Thoracic aorta (tissue), 2 donors: ENCODE data around the gene PARD6B. TPM values are rescaled to one million over a fixed set of nuclear protein-coding genes. Genes with fewer than 3 reads are reported as not detected.

Source experiments
- ATAC-seq: fragments of 150-250 bp; one replicate; pipeline ENCODE4 v1.8.0; 2017; ENCODE audit warnings: low read depth; ENCODE audit not compliant: insufficient number of reproducible peaks, low FRiP score
- DNase-seq: peaks from one replicate; pipeline ENCODE4 v3.0.0-alpha.2; 2020; ENCODE audit warnings: low spot score
- H3K27ac ChIP-seq, 2 donors: fragments of 200-600 bp; sonication (generic); 1 replicate in 1 of 2; 2 replicates in 1 of 2; pipeline ENCODE4 v1.5.1; 2016; ENCODE audit warnings: mild to moderate bottlenecking in 2 of 2, moderate library complexity in 2 of 2
- H3K27me3 ChIP-seq: fragments of 200-600 bp; sonication (generic); replicated peaks from 2 replicates; pipeline ENCODE4 v1.6.0; 2016; ENCODE audit warnings: mild to moderate bottlenecking; ENCODE audit not compliant: insufficient read depth
- H3K36me3 ChIP-seq: fragments of 200-600 bp; sonication (generic); one replicate; pipeline ENCODE4 v1.5.1; 2016
- H3K4me1 ChIP-seq, 2 donors: fragments of 200-600 bp; sonication (generic); 1 replicate in 1 of 2; 2 replicates in 1 of 2; pipeline versions ENCODE4 v1.5.1 to v1.6.0; 2016; ENCODE audit warnings: low read depth in 2 of 2, mild to moderate bottlenecking in 1 of 2; ENCODE audit not compliant: control insufficient read depth in 1 of 2
- H3K4me3 ChIP-seq: fragments of 200-600 bp; sonication (generic); 2 replicates; pipeline ENCODE4 v1.5.1; 2016; ENCODE audit warnings: mild to moderate bottlenecking
- H3K9me3 ChIP-seq: fragments of 200-600 bp; sonication (generic); 2 replicates; pipeline ENCODE4 v1.5.1; 2016
- total RNA-seq, 2 donors: library from RNA; depleted of rRNA; stranded (reverse); fragments of >200 nt; gene quantifications; one replicate each; pipeline versions ENCODE4 v1.1.0 to v1.2.3, GENCODE V29; 2016
- TF ChIP-seq, protein P1 (sequence below): fragments of 200-600 bp; sonication (generic); IDR thresholded peaks from one replicate; pipeline ENCODE4 v1.5.1; 2019; ENCODE audit warnings: antibody characterized with exemption

Gene PARD6B, protein sequence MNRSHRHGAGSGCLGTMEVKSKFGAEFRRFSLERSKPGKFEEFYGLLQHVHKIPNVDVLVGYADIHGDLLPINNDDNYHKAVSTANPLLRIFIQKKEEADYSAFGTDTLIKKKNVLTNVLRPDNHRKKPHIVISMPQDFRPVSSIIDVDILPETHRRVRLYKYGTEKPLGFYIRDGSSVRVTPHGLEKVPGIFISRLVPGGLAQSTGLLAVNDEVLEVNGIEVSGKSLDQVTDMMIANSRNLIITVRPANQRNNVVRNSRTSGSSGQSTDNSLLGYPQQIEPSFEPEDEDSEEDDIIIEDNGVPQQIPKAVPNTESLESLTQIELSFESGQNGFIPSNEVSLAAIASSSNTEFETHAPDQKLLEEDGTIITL
- 10 to 100 TPM in 1 of 2 donors, 1 to 10 TPM in 1; 2.8 to 10.7 TPM for total RNA-seq

DNA sequence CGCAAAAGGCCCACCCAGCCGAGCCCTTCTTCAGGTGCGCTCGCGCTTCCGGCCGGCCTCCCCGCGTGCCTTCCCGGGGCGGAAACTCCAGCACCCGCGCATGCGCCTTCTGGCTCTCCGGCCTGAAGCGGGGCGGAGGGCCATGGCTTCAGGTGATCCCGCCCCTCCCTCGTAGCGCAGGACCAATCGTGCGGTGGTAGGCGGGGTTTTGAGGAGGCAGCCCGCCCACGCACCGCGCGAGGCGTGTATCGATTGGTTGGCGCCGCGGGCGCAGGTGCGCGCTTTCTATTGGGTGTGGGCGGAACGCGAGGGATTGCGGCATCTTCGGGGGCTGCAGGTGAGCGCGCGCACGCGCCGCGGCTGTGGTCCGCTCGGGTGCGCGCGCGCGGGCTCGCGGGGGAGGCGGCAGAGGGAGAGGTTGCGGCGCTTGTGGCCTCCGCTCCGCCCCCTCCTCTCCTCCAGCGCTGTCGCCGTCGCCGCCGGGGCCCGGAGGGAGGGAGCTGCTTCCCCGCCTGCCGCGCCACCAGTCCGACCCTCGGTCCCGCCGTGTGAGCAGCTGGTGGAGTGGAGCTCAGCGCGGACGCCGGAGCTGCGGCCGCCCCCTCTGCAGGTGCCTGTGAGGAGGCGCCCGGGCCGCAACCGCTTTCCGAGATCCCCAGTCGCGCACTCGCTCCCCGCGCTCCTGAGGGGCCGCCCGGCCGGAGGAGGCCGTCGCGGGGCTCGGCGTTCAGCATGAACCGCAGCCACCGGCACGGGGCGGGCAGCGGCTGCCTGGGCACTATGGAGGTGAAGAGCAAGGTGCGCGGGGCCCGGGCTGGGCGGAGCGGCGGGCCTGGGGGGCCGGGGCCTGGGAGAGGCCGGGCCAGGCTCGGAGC lies at the start of gene PARD6B:
Gene PARD6B, plus strand, starts transcription at position 526 of the 875 bp plus-strand sequence. Its CDS starts 207 bp downstream, at position 733.
- DNase-seq: peak; percentile 92
- no peaks in the 10 kb centered on the region for H3K36me3 ChIP-seq
- H3K4me3 ChIP-seq: peak within 1 kb of the TSS; percentile 91
- H3K9me3 ChIP-seq: no peaks in the 10 kb centered on the region
- peaks cover 9 to 25% of the 10 kb centered on the region in 2 donors for H3K4me1 ChIP-seq
- TF ChIP-seq, protein P1, sequence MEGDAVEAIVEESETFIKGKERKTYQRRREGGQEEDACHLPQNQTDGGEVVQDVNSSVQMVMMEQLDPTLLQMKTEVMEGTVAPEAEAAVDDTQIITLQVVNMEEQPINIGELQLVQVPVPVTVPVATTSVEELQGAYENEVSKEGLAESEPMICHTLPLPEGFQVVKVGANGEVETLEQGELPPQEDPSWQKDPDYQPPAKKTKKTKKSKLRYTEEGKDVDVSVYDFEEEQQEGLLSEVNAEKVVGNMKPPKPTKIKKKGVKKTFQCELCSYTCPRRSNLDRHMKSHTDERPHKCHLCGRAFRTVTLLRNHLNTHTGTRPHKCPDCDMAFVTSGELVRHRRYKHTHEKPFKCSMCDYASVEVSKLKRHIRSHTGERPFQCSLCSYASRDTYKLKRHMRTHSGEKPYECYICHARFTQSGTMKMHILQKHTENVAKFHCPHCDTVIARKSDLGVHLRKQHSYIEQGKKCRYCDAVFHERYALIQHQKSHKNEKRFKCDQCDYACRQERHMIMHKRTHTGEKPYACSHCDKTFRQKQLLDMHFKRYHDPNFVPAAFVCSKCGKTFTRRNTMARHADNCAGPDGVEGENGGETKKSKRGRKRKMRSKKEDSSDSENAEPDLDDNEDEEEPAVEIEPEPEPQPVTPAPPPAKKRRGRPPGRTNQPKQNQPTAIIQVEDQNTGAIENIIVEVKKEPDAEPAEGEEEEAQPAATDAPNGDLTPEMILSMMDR: no peak
- ATAC-seq: peak; percentile 91
- H3K27ac ChIP-seq: peak within 1 kb of the TSS; percentile 74 to 78
- no peaks in the 10 kb centered on the region for H3K27me3 ChIP-seq

DNA sequence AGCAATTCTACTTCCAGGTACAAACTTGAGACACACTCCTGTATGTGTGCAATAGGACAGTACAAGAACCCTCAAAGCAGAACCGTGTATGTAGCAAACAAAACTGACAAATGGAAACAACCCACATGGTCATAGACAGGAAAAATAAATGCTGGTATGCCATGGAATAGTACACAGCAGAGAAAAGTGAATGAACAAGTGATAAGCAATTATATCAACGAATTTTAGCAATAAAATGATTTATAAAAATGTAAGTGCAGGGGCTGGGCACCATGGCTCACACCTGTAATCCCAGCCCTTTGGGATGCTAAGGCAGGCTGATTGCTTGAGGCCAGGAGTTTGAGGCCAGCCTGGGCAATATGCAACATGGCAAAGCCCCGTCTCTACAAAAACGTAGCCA lies 49.3 kb upstream of the PARD6B start:
- ATAC-seq (no peak), DNase-seq (no peak)
- Histone ChIP-seq H3K27me3 (no peaks in the 10 kb centered on the region), H3K27ac (no peak overlapping the region), H3K4me1 (no peaks in the 10 kb centered on the region), H3K4me3 (no peak overlapping the region), H3K36me3 (no peaks in the 10 kb centered on the region), H3K9me3 (no peaks in the 10 kb centered on the region)
- TF ChIP-seq, protein P1: no peak

DNA sequence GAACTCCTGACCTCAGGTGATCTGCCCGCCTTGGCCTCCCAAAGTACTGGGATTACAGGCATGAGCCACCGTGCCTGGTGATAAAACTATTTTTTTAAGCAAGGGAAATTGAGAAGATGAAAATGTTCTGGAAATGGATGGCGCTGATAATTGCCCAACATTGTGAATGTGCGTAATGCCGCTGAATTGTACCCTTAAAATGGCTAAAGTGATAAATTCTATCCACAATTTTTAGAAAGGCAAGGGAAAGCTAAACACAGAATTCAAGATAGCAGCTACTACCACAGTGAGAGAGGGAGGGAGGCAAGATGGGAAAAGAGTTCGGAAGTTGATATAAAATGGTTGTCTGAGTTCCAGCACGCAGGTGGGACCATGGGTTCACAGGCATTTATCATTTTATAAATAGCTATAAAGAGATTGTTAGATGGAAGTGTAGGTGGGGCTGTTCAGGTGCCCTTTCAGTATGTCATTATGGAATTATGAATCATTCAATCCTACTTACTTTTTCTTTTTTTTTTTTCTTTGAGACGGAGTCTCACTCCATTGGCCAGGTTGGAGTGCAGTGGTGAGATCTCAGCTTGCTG lies 48.3 kb upstream of the PARD6B start:
- no peak for DNase-seq
- Histone ChIP-seq H3K27ac (no peak overlapping the region), H3K27me3 (no peaks in the 10 kb centered on the region), H3K4me1 (no peaks in the 10 kb centered on the region), H3K4me3 (no peak overlapping the region), H3K36me3 (no peaks in the 10 kb centered on the region), H3K9me3 (no peaks in the 10 kb centered on the region)
- TF ChIP-seq, protein P1: no peak
- no peak for ATAC-seq

DNA sequence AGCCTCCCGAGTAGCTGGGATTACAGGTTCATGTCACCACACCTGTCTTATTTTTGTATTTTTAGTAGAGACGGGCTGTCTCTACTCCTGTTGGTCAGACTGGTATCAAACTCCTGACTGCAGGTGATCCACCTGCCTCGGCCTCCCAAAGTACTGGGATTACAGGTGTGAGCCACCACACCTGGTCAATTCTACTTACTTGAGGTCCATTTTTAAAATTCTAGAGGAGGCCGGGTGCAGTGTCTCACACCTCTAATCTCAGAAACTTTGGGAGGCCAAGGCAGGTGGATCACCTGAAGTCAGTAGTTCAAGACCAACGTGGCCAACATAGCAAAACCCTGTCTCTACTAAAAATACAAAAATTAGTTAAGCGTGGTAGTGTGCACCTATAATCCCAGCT lies 47.8 kb upstream of the PARD6B start:
- no peak for DNase-seq
- Histone ChIP-seq H3K27ac (no peak overlapping the region), H3K4me3 (no peak overlapping the region), H3K36me3 (no peaks in the 10 kb centered on the region), H3K9me3 (no peaks in the 10 kb centered on the region), H3K4me1 (no peaks in the 10 kb centered on the region), H3K27me3 (no peaks in the 10 kb centered on the region)
- TF ChIP-seq, protein P1: no peak
- ATAC-seq: no peak

DNA sequence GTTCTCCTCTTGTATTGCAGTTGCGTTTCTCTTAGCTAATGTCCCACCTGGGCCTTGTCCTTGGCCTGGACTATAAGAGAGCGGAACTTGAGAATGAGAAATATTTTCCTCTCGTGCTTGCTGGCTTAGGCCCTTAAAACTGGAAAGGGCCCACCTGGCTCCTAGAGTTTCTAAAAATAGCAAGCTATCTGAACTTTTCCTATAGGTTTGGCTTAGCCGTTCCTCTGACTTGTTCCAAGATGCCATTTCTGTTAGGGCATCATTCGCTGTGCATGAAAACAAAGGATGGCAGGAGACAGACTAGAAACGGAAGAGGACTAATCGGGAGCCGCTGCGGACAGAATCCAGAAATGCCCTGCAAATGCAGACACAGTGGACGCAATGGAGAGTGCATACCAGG lies 44.6 kb upstream of the PARD6B start:
- H3K27ac ChIP-seq: no peak overlapping the region
- no peak overlapping the region for H3K4me3 ChIP-seq
- H3K27me3 ChIP-seq: peaks cover 5% of the 10 kb centered on the region
- no peaks in the 10 kb centered on the region for H3K9me3 ChIP-seq
- DNase-seq (no peak), ATAC-seq (no peak)
- no peaks in the 10 kb centered on the region for H3K36me3 ChIP-seq
- TF ChIP-seq, protein P1: no peak
- H3K4me1 ChIP-seq: peaks cover 5% of the 10 kb centered on the region in 2 donors
